HG02884 (cell line): ENCODE measurements around the gene CDYL.

ENCODE experiments used
- ATAC-seq: cut with Tn5 transposase; IDR thresholded peaks from one replicate; pipeline ENCODE4 v1.9.1; 2021; ENCODE audit warnings: mild to moderate bottlenecking, moderate library complexity; ENCODE audit not compliant: unreplicated experiment

CDYL gene

DNA sequence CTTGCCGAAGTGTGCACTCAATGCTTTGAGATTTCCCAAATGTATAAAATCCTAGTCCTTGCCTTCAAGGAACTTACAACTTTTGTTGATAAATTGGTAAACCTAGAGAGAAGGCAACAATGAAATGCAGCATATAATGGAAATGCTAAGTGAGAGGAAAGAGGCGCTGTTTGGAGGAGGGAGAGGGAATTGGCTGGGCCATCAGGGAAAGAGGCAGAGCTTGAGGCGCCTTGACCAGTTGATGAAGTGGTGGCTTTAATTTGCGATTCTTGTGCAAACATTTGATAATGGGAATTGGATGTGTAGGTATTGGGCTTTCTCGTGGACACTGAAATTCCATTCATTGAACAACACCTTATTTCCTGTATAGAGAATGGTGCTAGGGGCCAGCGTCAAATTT lies 1.9 kb upstream of the CDYL start:
- ATAC-seq: no peak

GRCh38 chr6:4774715-4775493 lies 1.3 kb upstream of the CDYL start:
- peak; percentile 3 for ATAC-seq

GRCh38 chr6:4775494-4776130 lies 592 bp upstream of the CDYL start:
- ATAC-seq: peak; percentile 39

GRCh38 chr6:4776493-4777393 lies 539 bp downstream of the CDYL start:
- ATAC-seq: no peak

- no peak for ATAC-seq
These were observed 1.3 kb downstream of the CDYL start for GRCh38 chr6:4777394-4777935.

- ATAC-seq: no peak
These were observed 1.9 kb downstream of the CDYL start for GRCh38 chr6:4778086-4778485.

GRCh38 chr6:4780360-4780812 lies 4.2 kb downstream of the CDYL start:
- no peak for ATAC-seq

- no peak for ATAC-seq
These were observed 5.2 kb downstream of the CDYL start for GRCh38 chr6:4781426-4781825.

DNA sequence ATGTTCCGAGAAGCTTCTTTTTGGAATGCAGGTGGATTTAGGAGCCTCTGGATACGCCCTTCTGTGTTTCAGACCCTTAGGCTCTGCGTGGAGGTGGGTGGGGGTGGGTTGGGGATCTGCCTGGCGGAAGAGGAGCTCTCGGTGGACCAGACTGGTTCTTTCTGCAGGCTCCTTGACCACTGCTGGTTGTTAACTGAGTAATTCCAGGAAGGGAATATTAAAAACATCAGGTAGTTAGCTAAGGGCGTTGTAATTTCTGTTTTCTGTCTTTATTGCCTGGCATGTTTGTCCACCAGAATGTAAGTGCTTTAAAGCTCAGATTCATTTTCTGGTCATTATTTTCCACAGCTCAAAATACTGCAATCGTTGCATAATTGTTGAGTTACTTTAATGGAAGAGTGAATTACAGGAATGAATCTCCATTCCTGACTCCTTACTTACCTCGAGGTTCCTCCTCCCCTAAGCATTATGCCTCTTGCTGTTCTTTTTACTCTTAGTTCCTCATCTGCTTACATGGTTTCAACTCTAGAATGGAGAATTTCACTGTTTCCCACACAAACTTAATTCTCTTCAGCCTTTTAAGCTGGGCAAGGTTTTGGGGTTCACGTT lies 5.9 kb downstream of the CDYL start:
- ATAC-seq: no peak

- ATAC-seq: no peak
These were observed 10.8 kb downstream of the CDYL start for GRCh38 chr6:4786996-4787395.

- ATAC-seq: no peak
These were observed 12.3 kb downstream of the CDYL start for GRCh38 chr6:4788482-4788881.

DNA sequence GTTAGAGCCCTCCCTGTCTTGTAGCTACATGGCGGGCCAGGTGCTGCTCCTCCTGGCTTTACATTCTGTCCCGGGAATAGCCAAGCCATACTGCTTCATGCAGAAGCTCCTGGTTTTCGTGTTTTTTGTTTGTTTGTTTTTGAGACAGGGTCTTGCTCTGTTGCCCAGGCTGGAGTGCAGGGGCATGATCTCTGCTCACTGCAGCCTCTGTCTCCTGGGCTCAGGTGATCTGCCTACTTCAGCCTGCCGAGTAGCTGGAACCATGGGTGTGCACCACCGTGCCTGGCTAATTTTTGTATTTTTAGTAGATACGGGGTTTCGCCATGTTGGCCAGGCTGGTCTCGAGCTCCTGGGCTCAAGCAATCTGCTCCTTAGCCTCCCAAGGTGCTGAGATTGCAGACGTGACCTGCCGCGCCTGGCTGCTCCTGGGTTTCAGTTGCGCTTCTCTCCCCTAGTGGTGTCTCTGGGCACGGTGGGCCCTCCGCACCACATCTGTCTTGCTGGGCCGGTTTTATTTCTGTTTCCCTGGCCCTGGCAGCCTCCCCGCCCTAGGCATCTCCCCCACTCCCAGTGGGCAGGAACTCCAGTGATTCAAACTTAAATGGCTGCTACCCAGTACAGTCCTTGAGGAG lies 12.9 kb downstream of the CDYL start:
- ATAC-seq: peak; percentile 85

GRCh38 chr6:4790158-4790899 lies 14.1 kb downstream of the CDYL start:
- ATAC-seq: no peak

DNA sequence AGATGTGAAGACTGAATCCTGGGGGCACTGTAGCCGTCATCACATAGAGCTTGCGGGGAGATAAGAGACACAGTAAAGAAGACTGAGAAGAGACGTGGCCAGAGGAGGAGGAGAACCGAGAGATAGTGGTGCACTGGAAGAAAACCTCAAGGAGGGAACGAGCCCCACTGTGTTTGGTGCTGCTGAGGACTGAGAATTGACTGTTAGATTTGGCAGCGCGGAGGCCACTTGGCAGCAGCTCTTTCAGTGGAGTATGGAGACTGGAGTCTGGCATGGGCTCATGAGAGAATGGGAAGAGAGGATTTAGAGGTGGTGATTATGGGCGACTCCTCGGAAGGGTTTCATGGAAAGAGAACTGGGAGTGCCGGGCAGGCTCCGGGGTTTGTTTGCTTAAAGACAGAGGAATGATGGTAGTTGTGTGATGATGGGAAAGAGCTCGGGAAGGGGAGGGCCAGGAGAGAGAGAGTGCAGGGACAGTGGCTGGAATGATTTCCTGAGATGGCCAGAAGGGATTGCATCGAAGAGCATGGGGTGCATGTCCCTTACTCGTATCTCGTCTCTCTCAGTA lies 18.0 kb downstream of the CDYL start:
- no peak for ATAC-seq

DNA sequence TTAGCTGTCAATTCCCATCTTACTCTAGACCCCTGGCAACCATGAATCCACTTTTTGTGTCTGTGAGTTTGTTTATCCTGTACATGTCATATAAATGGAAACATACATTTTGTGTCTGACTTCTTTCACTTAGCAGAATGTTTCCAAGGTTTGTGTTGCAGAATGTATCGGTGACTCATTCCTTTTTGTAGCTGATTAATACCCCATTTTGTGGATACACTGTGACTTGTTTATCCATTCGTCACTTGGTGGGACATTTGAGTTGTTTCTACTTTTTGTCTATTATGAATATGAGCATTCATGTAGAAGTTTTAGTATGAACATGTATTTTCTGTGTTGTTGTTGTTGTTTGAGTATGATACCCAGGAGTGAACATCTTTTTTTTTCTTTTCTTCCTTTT lies 21.4 kb downstream of the CDYL start:
- ATAC-seq: no peak

GRCh38 chr6:4799912-4800311 lies 23.7 kb downstream of the CDYL start:
- no peak for ATAC-seq

DNA sequence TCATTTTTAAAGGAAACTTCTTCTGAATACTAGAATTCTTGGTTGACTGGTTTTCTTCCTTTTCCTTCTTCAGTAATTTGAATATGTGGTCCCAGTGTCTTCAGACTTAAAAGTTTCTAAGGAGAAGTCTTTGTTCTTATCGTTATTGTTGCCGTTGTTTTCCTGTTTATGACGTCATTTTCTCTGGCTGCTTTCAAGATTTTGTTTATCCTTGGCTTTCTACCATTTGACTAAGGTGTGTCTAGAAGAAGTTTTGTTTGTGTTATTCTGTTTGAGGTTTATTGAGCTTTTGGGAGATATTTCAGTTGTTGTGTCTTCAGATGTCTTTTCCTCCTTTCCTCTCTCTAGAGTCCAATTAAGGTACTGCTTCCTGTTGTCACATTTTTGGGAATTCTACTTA lies 24.5 kb downstream of the CDYL start:
- no peak for ATAC-seq

GRCh38 chr6:4801491-4802110 lies 25.4 kb downstream of the CDYL start:
- ATAC-seq: peak; percentile 55
